ENCODE data around the gene UQCRHL. TPM values are rescaled to one million over a fixed set of nuclear protein-coding genes. Genes with fewer than 3 reads are reported as not detected.
"Not testable (repeated sequence)": the region's sequence is repeated elsewhere in the genome, so short reads cannot be mapped to it uniquely, and the experiment has no call there.

Gene UQCRHL
- 1 to 10 TPM; 2.2 to 2.6 TPM for total RNA-seq
- long read RNA-seq, partial matches to known transcripts = 0 of 1 reads
- long read RNA-seq, other reads (novel, unspliced or antisense) = 0 of 1 reads

GRCh38 chr1:15807549-15807948 is at the start of gene UQCRHL:
Gene UQCRHL (minus strand): TSS chr1:15807649. CDS start chr1:15807649, 0 bp downstream.
- ATAC-seq, DNase-seq: not testable (repeated sequence)
- intact Hi-C loops (cut with DNase I, micrococcal nuclease) = loop anchor here in 1 of 2 donors (10.0 kb wide), 1 partner anchor 247 kb away; no protein-coding TSS in a partner anchor

DNA sequence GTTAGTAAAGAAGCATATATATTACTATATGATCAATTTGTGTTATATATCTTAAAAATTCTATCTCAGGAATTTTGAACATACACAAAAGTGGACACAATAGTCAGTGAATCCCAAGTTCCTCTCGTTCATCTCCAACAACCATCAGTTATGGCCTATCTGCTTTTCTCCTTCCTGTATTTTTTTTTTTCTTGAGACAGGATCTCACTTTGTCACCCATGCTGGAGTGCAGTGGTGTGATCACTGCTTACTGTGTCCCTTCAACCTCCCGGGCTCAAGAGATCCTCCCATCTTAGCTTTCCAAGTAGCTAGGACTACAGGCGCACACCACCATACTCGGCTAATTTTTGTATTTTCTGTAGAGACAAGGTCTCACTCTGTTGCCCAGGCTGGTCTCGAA is 49.4 kb upstream of the UQCRHL start:
- ATAC-seq (no peak), DNase-seq (no peak)
- intact Hi-C loops (cut with DNase I, micrococcal nuclease) = no loop called here

DNA sequence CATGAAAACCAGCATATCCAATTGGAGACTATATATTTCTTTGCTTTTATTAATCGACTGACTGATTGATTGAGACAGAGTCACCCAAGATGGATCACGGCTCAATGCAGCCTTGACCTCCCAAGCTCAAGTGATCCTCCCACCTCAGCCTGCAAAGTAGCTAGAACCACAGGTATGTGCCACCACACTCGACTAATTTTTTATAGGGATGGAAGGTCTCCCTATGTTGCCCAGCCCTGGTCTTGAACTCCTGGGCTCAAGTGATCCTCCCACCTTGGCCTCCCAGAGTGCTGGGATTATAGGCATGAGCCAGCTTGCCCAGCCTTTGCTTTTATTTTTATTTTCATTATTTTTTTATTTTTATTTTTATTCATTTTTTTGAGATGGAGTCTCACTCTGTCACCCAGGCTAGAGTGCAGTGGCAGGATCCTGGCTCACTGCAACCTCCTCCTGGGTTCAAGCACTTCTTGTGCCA is 45.4 kb upstream of the UQCRHL start:
- intact Hi-C loops (cut with DNase I, micrococcal nuclease) = no loop called here
- no peak for ATAC-seq
- no peak for DNase-seq

- DNase-seq = no peak
- no peak for ATAC-seq
- intact Hi-C loops (cut with DNase I, micrococcal nuclease) = no loop called here
Measured at GRCh38 chr1:15852036-15852827, 44.8 kb upstream of the UQCRHL start.

DNA sequence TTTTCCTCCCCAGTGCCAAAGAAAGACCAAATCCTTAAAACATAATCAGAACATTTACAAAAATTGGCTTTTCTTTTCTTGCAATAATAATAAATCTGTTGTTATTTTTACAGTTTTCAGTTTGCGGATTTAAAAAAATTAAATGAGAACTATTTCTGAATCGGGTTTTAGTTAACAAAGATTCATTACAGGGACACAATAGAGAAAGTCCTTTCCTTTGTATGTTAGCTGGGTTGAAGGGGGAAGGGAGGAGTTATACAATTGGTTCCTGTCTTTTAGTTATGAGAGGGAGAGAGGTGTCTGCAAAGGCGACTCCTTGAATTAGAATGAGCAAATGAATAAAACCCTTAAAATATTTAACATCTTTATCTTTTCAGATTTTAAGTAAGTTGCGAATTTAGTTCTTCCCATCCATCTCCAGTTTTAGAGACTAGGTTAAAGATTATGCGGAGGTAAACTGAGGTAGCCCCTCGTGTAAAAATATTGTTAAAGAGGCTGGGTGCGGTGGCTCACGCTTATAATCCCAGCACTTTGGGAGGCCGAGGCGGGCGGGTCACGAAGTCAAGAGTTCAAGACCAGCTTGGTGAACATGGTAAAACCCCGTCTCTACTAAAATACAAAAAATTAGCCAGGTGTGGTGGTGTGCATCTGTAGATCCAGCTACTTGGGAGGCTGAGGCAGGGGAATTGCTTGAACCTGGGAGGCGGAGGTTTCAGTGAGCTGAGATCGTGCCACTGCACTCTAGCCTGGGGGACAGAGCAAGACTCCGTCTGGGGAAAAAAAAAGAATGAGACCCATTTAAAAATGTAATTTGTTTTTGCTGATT is 44.0 kb upstream of the UQCRHL start:
- DNase-seq (no peak), ATAC-seq (no peak)
- intact Hi-C loops (cut with DNase I, micrococcal nuclease) = no loop called here

DNA sequence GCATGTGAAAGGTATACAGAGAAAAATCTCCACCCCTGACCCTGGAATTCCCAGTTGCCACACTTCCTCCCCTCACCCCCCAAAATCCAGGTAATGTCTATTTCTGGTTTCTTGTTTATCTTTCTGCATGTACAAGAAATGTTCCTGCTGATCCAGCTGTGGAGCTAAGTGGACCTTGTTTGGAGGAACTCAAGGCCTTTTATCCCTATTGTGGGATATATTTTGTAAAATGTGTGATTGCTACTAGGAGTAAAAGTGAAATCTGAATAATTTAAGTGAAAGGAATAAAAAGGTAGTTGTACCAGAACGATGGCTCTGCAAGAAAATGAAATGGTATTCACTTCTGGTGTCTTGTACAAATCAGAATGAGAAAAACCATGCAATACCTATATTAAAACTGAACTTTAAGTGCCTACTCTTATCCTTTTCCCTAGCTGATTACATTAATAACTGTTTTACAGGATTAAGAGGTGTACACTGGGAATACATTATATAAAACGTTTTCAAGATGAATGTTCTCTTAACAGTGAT is 43.1 kb upstream of the UQCRHL start:
- DNase-seq (no peak), ATAC-seq (no peak)
- intact Hi-C loops (cut with DNase I, micrococcal nuclease) = no loop called here

GRCh38 chr1:15849775-15850324 is 42.4 kb upstream of the UQCRHL start:
- DNase-seq = peak; percentile 48 to 51
- peak; percentile 3 for ATAC-seq
- intact Hi-C loops (cut with DNase I, micrococcal nuclease) = no loop called here

DNA sequence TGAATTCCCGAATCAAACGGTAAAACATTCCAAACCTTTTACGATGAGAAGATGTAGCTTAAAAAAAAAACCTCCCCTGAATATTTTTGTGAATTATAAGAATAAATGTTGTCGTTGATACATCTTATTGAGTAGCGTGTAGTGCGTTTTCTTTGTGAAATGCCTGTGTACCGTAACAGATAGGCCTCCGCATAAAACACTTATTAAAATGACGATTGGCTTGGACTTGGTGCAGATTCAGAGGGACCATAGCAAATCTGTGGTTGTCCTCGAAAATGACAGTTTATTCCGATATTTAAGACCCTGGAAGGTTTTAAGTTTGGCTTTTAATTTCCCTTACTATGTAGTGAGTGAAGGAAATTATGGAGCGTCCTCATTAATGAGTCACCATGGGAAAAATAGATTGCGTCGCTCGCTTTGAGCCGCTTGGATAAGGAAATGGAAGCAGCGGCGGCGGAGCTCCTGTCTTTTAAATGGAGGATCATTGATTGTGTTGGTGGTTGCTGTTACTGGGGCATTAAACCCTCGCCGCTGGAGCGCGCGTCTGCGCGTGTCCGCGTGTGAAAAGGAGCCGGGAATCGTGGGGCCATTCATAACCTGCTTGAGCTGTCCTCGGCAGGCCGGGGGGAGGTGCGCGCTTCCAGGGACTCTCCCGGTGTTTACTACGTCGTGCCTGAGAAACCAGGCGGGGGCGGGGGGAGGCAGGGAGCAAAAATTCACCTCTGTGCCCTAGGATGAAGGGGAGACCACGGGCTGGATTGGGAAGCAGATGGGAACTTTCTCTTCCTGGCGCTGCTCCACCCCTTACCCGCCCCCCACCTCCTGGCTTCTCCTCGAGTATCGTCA is 41.7 kb upstream of the UQCRHL start:
- peak; percentile 87 to 90 for DNase-seq
- intact Hi-C loops (cut with DNase I, micrococcal nuclease) = no loop called here
- ATAC-seq = peak; percentile 51

DNA sequence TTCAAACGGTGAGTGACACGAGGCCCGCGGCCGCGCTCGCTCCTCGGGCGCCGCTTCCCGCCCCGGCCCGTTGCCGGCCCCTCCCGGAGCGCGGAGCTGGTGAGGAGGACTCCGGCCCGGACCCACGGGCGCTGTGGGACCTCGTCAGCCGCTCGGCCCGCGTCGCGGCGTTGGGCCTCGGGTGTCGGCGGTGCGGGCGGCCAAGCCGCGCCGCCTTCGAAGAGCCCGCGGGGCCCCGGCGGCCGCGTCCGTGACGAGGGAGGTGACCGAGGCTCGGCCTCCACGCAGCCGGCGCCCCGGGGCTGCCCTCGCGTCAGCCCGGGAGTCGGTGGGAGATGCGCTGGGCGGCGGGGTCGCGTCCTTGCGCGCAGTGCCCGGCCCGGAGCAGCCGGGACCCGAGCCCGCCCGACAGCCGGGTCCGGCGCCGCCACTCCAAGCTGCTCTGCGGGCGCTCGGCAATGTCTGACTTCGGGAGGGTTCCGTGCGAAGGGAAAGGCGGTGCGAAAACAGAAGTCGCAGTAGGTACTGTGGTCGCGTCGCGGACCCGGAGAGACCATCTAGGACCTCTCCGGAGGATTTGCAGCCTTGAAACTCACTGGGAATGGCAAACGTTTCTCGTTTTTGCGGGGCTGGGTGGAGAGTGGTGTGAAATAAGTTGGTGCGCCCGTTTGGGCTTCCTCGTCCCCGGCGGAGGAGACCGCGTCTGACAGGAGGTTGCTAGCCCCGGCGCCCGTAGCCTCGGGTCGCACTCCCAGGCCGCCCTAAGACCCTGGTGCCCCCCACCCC is 40.9 kb upstream of the UQCRHL start:
- intact Hi-C loops (cut with DNase I, micrococcal nuclease) = no loop called here
- peak; percentile 15 for ATAC-seq
- peak in 1 of 2 donors; percentile 65 for DNase-seq

DNA sequence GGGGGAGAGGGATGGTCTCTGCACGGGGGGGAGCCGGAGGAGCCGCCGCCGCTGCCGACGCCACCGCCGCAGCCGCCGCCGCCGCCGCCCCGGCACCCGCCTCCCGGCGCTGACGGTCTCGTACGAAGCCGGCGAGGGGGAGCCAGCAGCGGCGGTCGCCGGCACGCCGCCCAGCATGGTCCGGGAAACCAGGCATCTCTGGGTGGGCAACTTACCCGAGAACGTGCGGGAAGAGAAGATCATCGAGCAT is 40.4 kb upstream of the UQCRHL start:
- ATAC-seq (no peak), DNase-seq (no peak)
- intact Hi-C loops (cut with DNase I, micrococcal nuclease) = no loop called here

DNA sequence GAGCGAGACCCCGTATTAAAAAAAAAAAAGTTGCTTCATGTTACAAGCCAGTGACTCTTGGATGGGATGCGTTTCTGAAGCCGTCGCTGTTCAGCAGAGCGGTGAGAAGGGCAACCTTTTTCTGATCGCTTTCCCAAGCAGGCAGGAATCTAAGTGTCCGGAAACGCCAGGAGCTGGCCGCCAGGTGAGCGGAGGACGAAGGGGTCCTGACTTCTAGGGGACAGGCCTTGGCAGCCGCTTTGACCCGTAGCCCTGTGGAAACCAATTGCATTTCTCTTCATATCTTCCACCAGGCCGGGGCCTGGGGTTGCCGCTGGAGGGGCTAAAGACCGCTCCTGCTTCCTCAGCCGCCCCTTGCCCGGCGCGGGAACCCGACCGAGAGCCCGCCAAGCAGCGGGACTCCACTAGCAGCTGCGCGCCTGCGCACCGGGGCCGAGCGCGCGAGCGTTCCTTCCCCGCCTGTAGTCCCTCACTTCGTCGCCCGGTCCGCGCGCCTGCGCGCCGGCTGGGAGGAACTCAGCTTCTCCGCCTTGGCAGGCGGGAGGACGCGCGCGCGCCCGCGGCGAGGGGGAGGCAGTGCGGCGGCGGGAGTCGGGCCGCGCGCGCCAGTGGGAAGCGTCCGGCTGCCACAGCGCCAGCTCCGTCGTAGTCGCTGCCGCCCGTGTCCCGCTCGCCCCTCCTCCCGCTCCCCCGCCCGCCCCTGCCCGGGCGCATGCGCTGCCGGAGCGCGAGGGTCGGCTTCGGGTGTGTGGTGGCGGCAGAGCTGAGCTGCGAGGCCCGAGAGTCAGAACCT is 39.8 kb upstream of the UQCRHL start, which contains the start of gene SPEN:
Gene SPEN, plus strand, starts transcription at position 608 of the 793 bp plus-strand sequence. CDS start 361 bp downstream, outside the sequence.
- DNase-seq (peak; percentile 97 to 98), ATAC-seq (peak; percentile 85)
- intact Hi-C loops (cut with DNase I, micrococcal nuclease) = no loop called here

- ATAC-seq; intact Hi-C loops (cut with DNase I, micrococcal nuclease); DNase-seq: not testable (repeated sequence)
Measured at GRCh38 chr1:15846056-15846455, 38.6 kb upstream of the UQCRHL start.

GRCh38 chr1:15843826-15844572 is 36.5 kb upstream of the UQCRHL start:
- ATAC-seq (no peak), DNase-seq (no peak)

DNA sequence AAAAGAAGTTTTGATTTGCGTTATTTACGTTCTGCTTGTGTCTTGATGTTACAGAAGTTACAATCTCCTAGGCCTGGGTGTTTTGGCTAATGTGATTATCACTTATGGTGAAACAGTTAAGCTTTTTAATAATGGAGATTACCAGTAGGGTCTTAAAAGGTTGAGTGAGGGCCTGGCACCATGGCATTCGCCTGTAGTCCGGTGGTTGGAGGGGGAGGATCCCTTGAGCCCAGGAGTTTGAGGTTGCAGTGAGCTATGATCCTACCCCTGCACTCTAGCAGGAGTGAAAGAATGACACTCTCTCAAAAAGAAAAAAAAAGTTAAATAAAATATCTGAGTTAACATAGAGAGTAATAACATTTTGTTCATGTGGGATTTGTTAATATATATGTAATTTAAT is 31.3 kb upstream of the UQCRHL start:
- DNase-seq (no peak), ATAC-seq (no peak)
- intact Hi-C loops (cut with DNase I, micrococcal nuclease) = no loop called here

More at GRCh38 chr1:15843826-15844572, 36.5 kb upstream of the UQCRHL start:
- intact Hi-C loops (cut with DNase I, micrococcal nuclease) = no loop called here

DNA sequence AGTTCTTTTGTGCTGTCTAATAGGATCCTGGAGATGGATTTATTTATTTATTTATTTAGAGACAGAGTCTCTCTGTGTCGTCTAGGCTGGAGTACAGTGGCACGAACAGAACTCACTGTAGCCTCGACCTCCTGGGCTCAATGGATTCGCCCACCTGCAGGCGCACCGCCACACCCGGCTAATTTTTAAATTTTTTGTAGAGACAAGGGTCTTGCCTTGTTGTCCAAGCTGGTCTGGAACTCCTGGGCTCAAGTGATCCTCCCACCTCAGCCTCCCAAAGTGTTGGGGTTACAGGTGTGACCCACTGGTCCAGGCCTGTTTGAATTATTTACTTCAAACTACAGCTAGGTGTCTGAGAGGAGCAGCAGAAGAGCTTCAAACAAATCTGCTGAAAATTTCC is 30.5 kb upstream of the UQCRHL start:
- intact Hi-C loops (cut with DNase I, micrococcal nuclease) = no loop called here
- ATAC-seq (no peak), DNase-seq (no peak)

All from left colon (tissue), 2 donors.